HepG2 (cell line): ENCODE data around the gene UBE2O. TPM values are rescaled to one million over a fixed set of nuclear protein-coding genes. Genes with fewer than 3 reads are reported as not detected.

Experiments used
- ATF3 ChIP-seq: sonication (generic); formaldehyde crosslinking; IDR thresholded peaks from 2 replicates; pipeline ENCODE4 v1.4.0; 2020; ENCODE audit warnings: missing genetic modification reagents
- HDAC1 ChIP-seq: sonication (generic); formaldehyde crosslinking; IDR thresholded peaks from 2 replicates; pipeline ENCODE4 v1.5.1; 2020; ENCODE audit warnings: mild to moderate bottlenecking, missing genetic modification reagents
- HMGXB4 ChIP-seq, 2 experiments: sonication (generic) in 1 of 2; formaldehyde crosslinking in 1 of 2; IDR thresholded peaks; 2 replicates each; pipeline versions ENCODE4 v1.4.0 to v1.6.1; 2018 to 2020; ENCODE audit warnings: missing genetic modification reagents in 2 of 2, borderline replicate concordance in 1 of 2, low read depth in 1 of 2, mild to moderate bottlenecking in 1 of 2, missing biosample characterization in 1 of 2
- IKZF1 ChIP-seq: fragments of 450-650 bp; IDR thresholded peaks from 2 replicates; pipeline ENCODE4 v1.7.1; 2016
- TFDP1 ChIP-seq: IDR thresholded peaks from 2 replicates; pipeline ENCODE4 v1.6.1; 2016; ENCODE audit warnings: missing compliant biosample characterization, missing genetic modification reagents, borderline replicate concordance
- ZNF10 ChIP-seq: sonication (generic); formaldehyde crosslinking; IDR thresholded peaks from 2 replicates; pipeline ENCODE4 v1.4.0; 2020; ENCODE audit warnings: mild to moderate bottlenecking, low read depth, missing genetic modification reagents, borderline replicate concordance
- ZNF280D ChIP-seq: sonication (generic); formaldehyde crosslinking; IDR thresholded peaks from 2 replicates; pipeline ENCODE4 v1.5.1; 2020; ENCODE audit warnings: mild to moderate bottlenecking, missing genetic modification reagents
- ZNF609 ChIP-seq: sonication (generic); formaldehyde crosslinking; IDR thresholded peaks from 2 replicates; pipeline ENCODE4 v1.4.0; 2020; ENCODE audit warnings: mild to moderate bottlenecking, missing genetic modification reagents, borderline replicate concordance
- ZNF775 ChIP-seq: sonication (generic); formaldehyde crosslinking; IDR thresholded peaks from 2 replicates; pipeline ENCODE4 v1.4.0; 2020; ENCODE audit warnings: missing genetic modification reagents, mild to moderate bottlenecking, moderate library complexity, borderline replicate concordance
- ZNF780A ChIP-seq: sonication (generic); formaldehyde crosslinking; IDR thresholded peaks from 2 replicates; pipeline ENCODE4 v1.8.0; 2022; ENCODE audit warnings: mild to moderate bottlenecking, missing genetic modification reagents, moderate library complexity
- polyA plus RNA-seq, 8 experiments: library from polyadenylated mRNA; depleted of rRNA in 3 of 8; stranded (reverse) in 7 of 8; unstranded in 1 of 8; fragments of >200 nt; fragmentation: Illumina TruSeq in 4 of 8; extraction: Trizol in 4 of 8; gene quantifications; 2 replicates each; pipeline versions ENCODE4 v1.2.1 to v1.2.3, GENCODE V29; 2011 to 2016; ENCODE audit warnings: low read depth in 4 of 8, missing spikeins in 1 of 8, mixed read lengths in 1 of 8; ENCODE audit not compliant: insufficient read depth in 1 of 8
- total RNA-seq, 5 experiments: library from RNA; depleted of rRNA; stranded (reverse); fragments of >200 nt; fragmentation: Illumina TruSeq; extraction: Trizol; gene quantifications; 2 replicates each; pipeline ENCODE4 v1.2.3, GENCODE V29; 2016; ENCODE audit warnings: low read depth in 1 of 5

The UBE2O gene
- total and polyA plus RNA-seq, 2 of the 13 experiments (the other 11 are each of a cell fraction or from before 2014, with no cell fraction given), result 21.5 to 23.5 TPM

GRCh38 chr17:76369379-76369778, 83.6 kb downstream of the UBE2O start (continued):
- TF ChIP-seq ATF3 (CRISPR knock-in tag), result no peak
- TF ChIP-seq HMGXB4 (CRISPR knock-in tag; IDR thresholded peaks at IDR 0.05; ENCODE audit: borderline replicate concordance in 1 of 2, low read depth in 1 of 2), result no peak
- no peak for TF ChIP-seq HDAC1 (CRISPR knock-in tag)
- TF ChIP-seq ZNF10, result no peak
- TF ChIP-seq IKZF1, result no peak
- no peak for TF ChIP-seq ZNF780A
- no peak for TF ChIP-seq ZNF280D (CRISPR knock-in tag)
- TF ChIP-seq ZNF775 (CRISPR knock-in tag), result no peak
- TF ChIP-seq TFDP1, result no peak
- TF ChIP-seq ZNF609 (CRISPR knock-in tag), result no peak
